IPS DF 6.9 (cell line): ENCODE measurements around the gene TMPRSS11F.
"Not testable (repeated sequence)": the region's sequence is repeated elsewhere in the genome, so short reads cannot be mapped to it uniquely, and the experiment has no call there.

Source experiments
- DNase-seq: peaks from one replicate; pipeline ENCODE4 v3.0.0-alpha.2; 2013; ENCODE audit warnings: low read depth, low spot score
- H3K27ac ChIP-seq: one replicate; pipeline ENCODE4 v1.5.1; 2013; ENCODE audit warnings: low read length, control low read depth
- H3K27me3 ChIP-seq: 2 replicates; pipeline ENCODE4 v1.6.1; 2013; ENCODE audit warnings: mild to moderate bottlenecking, low read length; ENCODE audit not compliant: control insufficient read depth, insufficient read depth
- H3K36me3 ChIP-seq: 2 replicates; pipeline ENCODE4 v1.6.1; 2013; ENCODE audit warnings: low read length; ENCODE audit not compliant: control insufficient read depth, insufficient read depth
- H3K4me1 ChIP-seq: 2 replicates; pipeline ENCODE4 v1.6.1; 2013; ENCODE audit warnings: low read length; ENCODE audit not compliant: control insufficient read depth, insufficient read depth
- H3K4me3 ChIP-seq: 2 replicates; pipeline ENCODE4 v1.5.1; 2013; ENCODE audit warnings: mild to moderate bottlenecking, low read length
- H3K9me3 ChIP-seq: 2 replicates; pipeline ENCODE4 v1.6.1; 2013; ENCODE audit warnings: low read length, inconsistent platforms; ENCODE audit not compliant: control insufficient read depth, insufficient read depth
- WGBS: extraction: QIAGEN DNeasy Blood & Tissue Kit; methylation state at CpG from one replicate; pipeline ENCODE4 v1.1.7; 2013; ENCODE audit warnings: mixed read lengths, missing lambda C conversion rate; ENCODE audit not compliant: insufficient read length, insufficient coverage; 5-methylcytosine and 5-hydroxymethylcytosine counted together

TMPRSS11F gene

DNA sequence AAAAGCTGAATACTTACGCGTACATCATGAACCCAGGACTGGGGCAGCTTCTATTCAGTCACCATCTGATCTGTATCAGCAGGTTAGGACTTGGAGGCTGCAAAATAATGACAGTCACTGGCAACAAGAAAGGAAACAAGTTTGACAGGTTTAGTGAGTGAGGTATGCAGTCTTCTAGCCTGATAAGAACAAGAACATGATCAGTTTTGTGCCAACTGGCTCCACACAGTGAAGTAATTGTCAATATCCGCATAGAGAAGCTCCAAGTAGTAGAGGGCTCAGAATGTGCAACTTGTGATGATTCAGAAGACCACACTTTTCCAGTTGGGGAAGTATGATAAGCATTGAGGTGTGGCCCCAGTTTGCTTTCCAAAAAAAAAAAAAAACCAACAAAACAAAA lies at the start of gene TMPRSS11F:
Gene TMPRSS11F (minus strand): TSS at position 77 of the 400 bp plus-strand sequence. CDS start 49 bp downstream, at position 28.
- H3K9me3 ChIP-seq: no peaks in the 10 kb centered on the region
- H3K4me1 ChIP-seq: no peaks in the 10 kb centered on the region; the same call in 1 of the 2 replicates
- H3K27ac ChIP-seq: no peak within 1 kb of the TSS
- DNase-seq: no peak
- H3K36me3 ChIP-seq: no peaks in the 10 kb centered on the region
- no peak within 1 kb of the TSS for H3K4me3 ChIP-seq
- no peaks in the 10 kb centered on the region for H3K27me3 ChIP-seq
- no CpG with 5 or more reads among the region's 3 CpGs for WGBS

DNA sequence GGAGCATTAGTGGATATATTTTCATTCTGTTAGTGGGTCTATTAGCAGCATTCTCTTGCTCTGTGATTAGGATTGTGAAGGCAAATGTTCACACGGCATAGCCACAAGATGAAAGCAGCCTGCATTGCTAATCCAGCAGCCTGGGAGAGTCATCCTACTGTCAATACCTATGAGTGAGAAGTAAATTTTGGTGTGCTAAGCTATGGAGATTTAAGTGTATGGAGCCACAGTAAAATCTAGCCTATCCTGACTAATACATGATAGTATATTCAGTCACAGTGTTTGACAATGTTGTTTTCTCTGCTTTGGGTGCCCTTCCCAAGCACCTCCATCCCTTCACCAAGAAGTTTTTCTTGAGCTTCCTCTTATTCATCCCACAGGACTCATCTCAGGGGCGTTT lies 47.2 kb upstream of the TMPRSS11F start:
- no peak overlapping the region for H3K4me3 ChIP-seq
- H3K27me3 ChIP-seq: no peaks in the 10 kb centered on the region
- no peaks in the 10 kb centered on the region for H3K9me3 ChIP-seq
- DNase-seq: no peak
- no peak overlapping the region for H3K27ac ChIP-seq
- H3K36me3 ChIP-seq: no peaks in the 10 kb centered on the region
- WGBS: no CpG with 5 or more reads among the region's 2 CpGs
- no peaks in the 10 kb centered on the region for H3K4me1 ChIP-seq

DNA sequence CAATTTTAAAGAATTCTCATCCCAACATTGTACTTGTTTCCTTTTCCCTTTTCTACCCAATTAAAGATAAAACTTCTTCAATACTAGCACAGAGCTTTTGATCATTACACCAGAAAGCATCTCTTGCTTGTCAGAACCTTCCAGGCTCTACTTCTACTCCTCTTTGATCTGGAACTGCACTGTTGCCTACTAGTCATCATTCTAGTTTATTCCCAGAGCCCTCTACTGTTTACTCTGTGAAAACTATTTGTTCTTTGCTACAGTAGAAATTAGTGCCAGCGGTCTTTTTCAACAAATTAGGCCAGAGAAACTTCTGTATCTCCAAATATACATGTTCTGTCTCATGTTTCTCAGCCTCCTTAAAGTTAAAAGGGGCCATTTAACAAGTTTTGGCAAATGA lies 46.8 kb upstream of the TMPRSS11F start:
- H3K36me3 ChIP-seq: no peaks in the 10 kb centered on the region
- H3K27me3 ChIP-seq: no peaks in the 10 kb centered on the region
- no peaks in the 10 kb centered on the region for H3K9me3 ChIP-seq
- WGBS: no CpG with 5 or more reads among the region's 1 CpG
- no peak overlapping the region for H3K4me3 ChIP-seq
- no peaks in the 10 kb centered on the region for H3K4me1 ChIP-seq
- no peak overlapping the region for H3K27ac ChIP-seq
- DNase-seq: no peak

DNA sequence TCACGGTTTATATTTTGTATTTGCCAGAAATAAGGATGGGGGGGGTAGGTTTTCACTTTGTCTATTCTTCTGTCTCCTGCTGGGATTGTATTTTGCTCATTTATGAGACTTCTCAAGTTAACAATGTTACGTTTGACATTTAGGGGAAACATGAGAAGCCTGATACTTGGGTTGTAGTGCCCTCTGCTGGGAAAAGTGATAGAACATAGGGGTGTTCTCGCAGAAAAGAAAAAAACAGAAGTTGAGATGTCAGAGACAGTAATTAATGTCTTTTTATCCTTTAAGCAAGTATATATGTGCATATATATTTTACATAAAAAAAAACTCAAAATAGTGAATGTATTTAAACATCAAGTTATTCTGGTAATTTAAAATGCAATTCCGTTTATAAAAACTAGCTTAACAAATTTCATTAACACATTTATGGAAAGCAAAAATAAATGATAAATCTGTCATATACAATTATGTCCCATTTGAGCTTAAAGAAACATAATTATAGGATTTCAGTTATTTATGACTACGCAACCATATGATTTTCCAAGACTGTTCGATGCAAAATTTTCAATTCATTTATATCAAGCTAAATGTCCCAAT lies 46.0 kb upstream of the TMPRSS11F start:
- WGBS: no CpG with 5 or more reads among the region's 6 CpGs
- Histone ChIP-seq H3K27me3 (no peaks in the 10 kb centered on the region), H3K27ac (no peak overlapping the region), H3K4me3 (no peak overlapping the region), H3K36me3 (no peaks in the 10 kb centered on the region), H3K9me3 (no peaks in the 10 kb centered on the region), H3K4me1 (no peaks in the 10 kb centered on the region)
- DNase-seq: peak; percentile 16

DNA sequence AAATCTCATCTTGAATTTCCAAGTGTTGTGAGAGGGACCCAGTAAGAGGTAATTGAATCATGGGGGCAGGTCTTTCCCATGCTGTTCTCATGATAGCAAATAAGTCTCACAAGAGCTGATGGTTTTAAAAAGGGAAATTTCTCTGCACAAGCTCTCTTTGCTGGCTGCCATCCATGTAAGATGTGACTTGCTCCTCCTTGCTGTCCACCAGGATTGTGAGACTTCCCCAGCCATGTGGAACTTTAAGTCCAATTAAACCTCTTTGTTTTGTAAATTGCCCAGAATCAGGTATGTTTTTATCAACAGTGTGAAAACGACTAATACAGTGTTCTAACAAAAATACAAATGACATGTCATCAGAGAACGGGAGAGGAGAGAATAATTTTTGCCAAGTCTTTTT lies 44.7 kb upstream of the TMPRSS11F start:
- not testable (repeated sequence) for H3K9me3 ChIP-seq, H3K36me3 ChIP-seq, H3K27me3 ChIP-seq, H3K27ac ChIP-seq, H3K4me3 ChIP-seq, DNase-seq, H3K4me1 ChIP-seq
- no CpG with 5 or more reads among the region's 2 CpGs for WGBS

DNA sequence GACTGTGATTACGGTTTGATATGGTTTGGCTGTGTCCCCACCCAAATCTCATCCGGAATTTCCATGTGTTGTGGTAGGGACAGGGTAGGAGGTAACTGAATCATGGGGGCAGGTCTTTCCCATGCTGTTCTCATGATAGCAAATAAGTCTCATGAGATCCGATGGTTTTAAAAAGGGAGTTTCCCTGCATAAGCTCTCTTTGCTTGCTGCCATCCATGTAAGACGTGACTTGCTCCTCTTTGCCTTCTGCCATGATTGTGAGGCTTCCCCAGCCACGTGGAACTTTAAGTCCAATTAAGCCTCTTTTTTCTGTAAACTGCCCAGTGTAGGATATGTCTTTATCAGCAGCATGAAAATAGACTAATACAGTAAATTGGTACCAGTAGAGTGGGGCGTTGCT lies 42.5 kb upstream of the TMPRSS11F start:
- not testable (repeated sequence) for H3K4me3 ChIP-seq, H3K9me3 ChIP-seq, H3K36me3 ChIP-seq, DNase-seq, H3K27ac ChIP-seq, H3K4me1 ChIP-seq, H3K27me3 ChIP-seq
- no CpG with 5 or more reads among the region's 6 CpGs for WGBS

DNA sequence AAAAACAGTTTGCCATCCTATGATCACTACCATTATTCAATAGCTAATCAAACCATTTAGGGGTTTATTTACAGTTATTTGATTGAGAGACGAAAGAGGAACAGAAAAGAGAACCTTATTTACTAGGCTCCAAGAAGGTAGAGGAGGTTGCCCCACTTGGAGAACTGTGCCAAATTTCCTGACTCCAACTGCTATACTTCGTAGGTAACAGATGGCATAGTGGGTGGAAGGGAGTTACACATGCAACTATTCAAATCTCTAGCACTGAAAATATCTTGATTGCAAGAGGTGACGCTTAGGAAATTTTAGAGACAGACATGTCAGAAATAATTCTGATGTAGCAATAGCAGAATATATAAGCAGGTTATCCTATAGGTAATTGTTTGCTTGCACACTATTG lies 38.0 kb upstream of the TMPRSS11F start:
- H3K27ac ChIP-seq: no peak overlapping the region
- H3K36me3 ChIP-seq: no peaks in the 10 kb centered on the region
- no peak overlapping the region for H3K4me3 ChIP-seq
- H3K4me1 ChIP-seq: no peaks in the 10 kb centered on the region
- no peaks in the 10 kb centered on the region for H3K27me3 ChIP-seq
- no peak for DNase-seq
- no peaks in the 10 kb centered on the region for H3K9me3 ChIP-seq
- WGBS: no CpG with 5 or more reads among the region's 3 CpGs

DNA sequence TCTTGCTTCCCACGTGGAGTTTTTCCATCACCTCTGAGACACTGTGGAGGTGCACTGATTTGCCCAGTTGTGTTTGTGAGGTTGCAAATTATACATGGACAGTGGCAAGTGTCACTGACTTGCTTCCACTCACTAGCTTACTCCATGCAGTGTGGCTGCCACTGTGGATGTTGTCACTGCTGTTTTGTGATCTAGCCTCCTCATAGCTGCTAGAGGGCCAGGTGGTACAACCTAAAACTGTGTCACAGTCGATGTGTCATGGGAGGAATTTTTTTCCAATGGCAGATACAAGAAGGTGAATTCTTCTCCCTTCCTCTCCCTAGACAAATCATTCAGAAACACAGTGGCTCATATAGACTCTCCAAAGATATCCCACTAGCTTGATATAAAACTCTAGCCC lies 37.5 kb upstream of the TMPRSS11F start:
- no peak for DNase-seq
- H3K4me3 ChIP-seq: no peak overlapping the region
- H3K27me3 ChIP-seq: no peaks in the 10 kb centered on the region
- no peaks in the 10 kb centered on the region for H3K4me1 ChIP-seq
- H3K27ac ChIP-seq: no peak overlapping the region
- no peaks in the 10 kb centered on the region for H3K36me3 ChIP-seq
- no peaks in the 10 kb centered on the region for H3K9me3 ChIP-seq
- no CpG with 5 or more reads among the region's 2 CpGs for WGBS

DNA sequence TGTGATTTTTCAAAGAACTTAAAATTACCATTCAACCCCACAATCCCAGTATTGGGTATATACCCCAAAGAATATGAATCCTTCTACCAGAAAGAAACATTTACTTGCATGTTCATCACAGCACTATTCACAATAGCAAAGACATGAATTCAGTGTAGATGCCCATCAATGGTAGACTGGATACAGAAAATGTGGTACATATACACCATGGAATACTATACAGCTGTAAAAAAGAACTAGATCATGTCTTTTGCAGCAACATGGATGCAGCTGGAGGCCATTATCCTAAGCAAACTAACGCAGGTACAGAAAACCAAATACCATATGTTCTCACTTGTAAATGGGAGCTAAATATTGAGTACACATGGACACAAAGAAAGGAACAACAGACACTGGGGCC lies 34.1 kb upstream of the TMPRSS11F start:
- Histone ChIP-seq H3K9me3 (no peaks in the 10 kb centered on the region), H3K27ac (no peak overlapping the region), H3K4me1 (no peaks in the 10 kb centered on the region), H3K27me3 (no peaks in the 10 kb centered on the region), H3K36me3 (no peaks in the 10 kb centered on the region), H3K4me3 (no peak overlapping the region)
- no peak for DNase-seq
- no CpG with 5 or more reads among the region's 1 CpG for WGBS

DNA sequence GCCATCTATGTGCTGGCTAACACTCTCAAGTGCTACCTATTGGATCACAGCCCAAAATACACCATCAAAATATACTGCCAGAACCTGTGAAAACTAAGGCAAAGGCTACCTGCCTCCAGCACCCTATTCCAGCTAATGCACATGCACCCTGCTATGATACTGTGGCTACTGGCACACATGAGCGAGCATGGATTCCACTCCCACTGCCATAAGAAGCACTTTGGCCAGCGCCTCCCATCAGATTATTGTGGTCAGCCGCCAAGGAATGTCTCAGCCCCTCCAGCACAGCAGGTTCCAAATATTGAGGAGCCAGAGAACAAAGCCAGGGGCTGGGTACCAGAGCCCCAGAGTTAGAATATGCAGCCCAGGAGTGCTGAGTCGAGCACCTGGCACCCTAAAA lies 32.5 kb upstream of the TMPRSS11F start:
- Histone ChIP-seq H3K4me3 (no peak overlapping the region), H3K27ac (no peak overlapping the region), H3K9me3 (no peaks in the 10 kb centered on the region), H3K27me3 (no peaks in the 10 kb centered on the region), H3K4me1 (no peaks in the 10 kb centered on the region), H3K36me3 (no peaks in the 10 kb centered on the region)
- no CpG with 5 or more reads among the region's 4 CpGs for WGBS
- DNase-seq: no peak

DNA sequence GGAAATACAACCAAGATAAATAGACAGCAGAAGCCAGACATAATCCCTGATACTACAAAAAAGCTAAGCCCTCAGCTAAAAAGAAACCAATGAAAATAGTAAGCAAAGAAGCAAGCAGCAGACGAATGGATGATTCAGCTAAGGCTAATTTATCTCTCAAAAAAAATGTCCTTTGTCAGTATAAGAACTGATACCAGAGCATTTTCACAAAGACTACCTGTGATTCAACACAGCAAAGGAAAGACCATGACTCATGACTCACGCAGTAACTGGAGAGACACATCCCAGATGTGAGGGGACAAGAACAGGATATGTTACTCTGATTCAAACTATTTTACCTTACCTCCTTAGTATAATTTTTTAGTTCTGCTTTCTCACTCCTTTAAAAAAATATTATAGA lies 22.7 kb upstream of the TMPRSS11F start:
- H3K4me1 ChIP-seq: no peaks in the 10 kb centered on the region
- no peak for DNase-seq
- H3K27me3 ChIP-seq: no peaks in the 10 kb centered on the region
- H3K9me3 ChIP-seq: no peaks in the 10 kb centered on the region
- H3K4me3 ChIP-seq: no peak overlapping the region
- no CpG with 5 or more reads among the region's 2 CpGs for WGBS
- H3K27ac ChIP-seq: no peak overlapping the region
- H3K36me3 ChIP-seq: no peaks in the 10 kb centered on the region
